Upper lobe of left lung (tissue), 4 donors: ENCODE results near the gene MBOAT1.

Source experiments
- EP300 ChIP-seq, 4 donors: sonication (generic); formaldehyde crosslinking; IDR thresholded peaks; one replicate each; pipeline ENCODE4 v1.5.1; 2017; ENCODE audit warnings: antibody characterized with exemption in 4 of 4, control low read depth in 2 of 4
- POLR2A ChIP-seq, 4 donors: fragments of 450-650 bp; IDR thresholded peaks; one replicate each; pipeline ENCODE4 v1.5.1; 2016 to 2017; ENCODE audit warnings: antibody characterized with exemption in 4 of 4, mild to moderate bottlenecking in 2 of 4
- POLR2AphosphoS5 ChIP-seq, 2 donors: sonication (generic); formaldehyde crosslinking; IDR thresholded peaks; one replicate each; pipeline ENCODE4 v1.5.1; 2017; ENCODE audit warnings: antibody characterized with exemption in 2 of 2
- TF ChIP-seq, protein P1 (sequence below), 6 experiments: fragments of 450-650 bp in 4 of 6; fragments of 200-600 bp in 2 of 6; sonication (generic) in 2 of 6; IDR thresholded peaks; one replicate each; pipeline ENCODE4 v1.5.1; 2016 to 2019; ENCODE audit warnings: antibody characterized with exemption in 6 of 6

DNA sequence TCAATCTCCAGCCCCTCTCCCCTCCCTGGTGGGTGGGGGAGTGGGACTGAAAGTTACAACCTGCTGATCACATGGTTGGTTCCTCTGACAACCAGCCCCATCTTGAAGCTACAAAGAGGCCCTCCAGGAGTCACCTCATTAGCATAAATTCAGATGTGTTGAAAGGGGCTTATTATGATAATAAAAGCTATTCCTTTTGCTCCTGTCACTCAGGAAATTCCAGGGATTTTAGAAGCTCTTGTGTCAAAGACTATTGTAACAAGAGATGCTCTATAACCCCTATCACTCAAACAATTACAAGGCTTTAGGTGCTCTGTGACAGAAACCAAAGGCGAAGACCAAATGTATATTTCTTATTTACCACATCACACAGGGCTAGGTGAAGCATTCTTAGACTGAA lies 30.1 kb upstream of the MBOAT1 start:
- TF ChIP-seq, protein P1, sequence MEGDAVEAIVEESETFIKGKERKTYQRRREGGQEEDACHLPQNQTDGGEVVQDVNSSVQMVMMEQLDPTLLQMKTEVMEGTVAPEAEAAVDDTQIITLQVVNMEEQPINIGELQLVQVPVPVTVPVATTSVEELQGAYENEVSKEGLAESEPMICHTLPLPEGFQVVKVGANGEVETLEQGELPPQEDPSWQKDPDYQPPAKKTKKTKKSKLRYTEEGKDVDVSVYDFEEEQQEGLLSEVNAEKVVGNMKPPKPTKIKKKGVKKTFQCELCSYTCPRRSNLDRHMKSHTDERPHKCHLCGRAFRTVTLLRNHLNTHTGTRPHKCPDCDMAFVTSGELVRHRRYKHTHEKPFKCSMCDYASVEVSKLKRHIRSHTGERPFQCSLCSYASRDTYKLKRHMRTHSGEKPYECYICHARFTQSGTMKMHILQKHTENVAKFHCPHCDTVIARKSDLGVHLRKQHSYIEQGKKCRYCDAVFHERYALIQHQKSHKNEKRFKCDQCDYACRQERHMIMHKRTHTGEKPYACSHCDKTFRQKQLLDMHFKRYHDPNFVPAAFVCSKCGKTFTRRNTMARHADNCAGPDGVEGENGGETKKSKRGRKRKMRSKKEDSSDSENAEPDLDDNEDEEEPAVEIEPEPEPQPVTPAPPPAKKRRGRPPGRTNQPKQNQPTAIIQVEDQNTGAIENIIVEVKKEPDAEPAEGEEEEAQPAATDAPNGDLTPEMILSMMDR (IDR thresholded peaks at IDR 0.05), result no peak
- TF ChIP-seq POLR2AphosphoS5 (IDR thresholded peaks at IDR 0.05) (no peak), EP300 (IDR thresholded peaks at IDR 0.05) (no peak), POLR2A (IDR thresholded peaks at IDR 0.05) (no peak)
